GM12865 (cell line): Measurements from ENCODE around the gene ACR.

ENCODE experiments used
- DNase-seq: peaks from one replicate; pipeline ENCODE4 v3.0.0; 2010; ENCODE audit warnings: low read depth
- H3K4me3 ChIP-seq: 2 replicates; pipeline ENCODE4 v1.5.1; 2011; ENCODE audit warnings: mild to moderate bottlenecking, low read depth, low read length, control low read depth
- CTCF ChIP-seq: IDR thresholded peaks from 2 replicates; pipeline ENCODE4 v1.5.1; 2011; ENCODE audit warnings: low read length, control low read depth, low read depth, inconsistent platforms; ENCODE audit not compliant: insufficient read depth; ENCODE audit errors: missing control alignments

Gene ACR

GRCh38 chr22:50695421-50696250, 42.4 kb upstream of the ACR start:
- DNase-seq: no peak
- TF ChIP-seq CTCF: no peak
- H3K4me3 ChIP-seq: no peak overlapping the region

- no peak overlapping the region for H3K4me3 ChIP-seq
- no peak for TF ChIP-seq CTCF
- DNase-seq: no peak
Measured at GRCh38 chr22:50696251-50696798, 41.7 kb upstream of the ACR start.

- no peak overlapping the region for H3K4me3 ChIP-seq
- no peak for TF ChIP-seq CTCF
- DNase-seq: no peak
Measured at GRCh38 chr22:50696799-50697561, 41.0 kb upstream of the ACR start.

- no peak overlapping the region for H3K4me3 ChIP-seq
- DNase-seq: no peak
- no peak for TF ChIP-seq CTCF
Measured at GRCh38 chr22:50697667-50698506, 40.1 kb upstream of the ACR start.

- no peak for TF ChIP-seq CTCF
- no peak overlapping the region for H3K4me3 ChIP-seq
Measured at GRCh38 chr22:50698546-50698945, 39.5 kb upstream of the ACR start.

GRCh38 chr22:50699001-50699755, 38.8 kb upstream of the ACR start:
- DNase-seq: no peak
- no peak for TF ChIP-seq CTCF
- H3K4me3 ChIP-seq: no peak overlapping the region

More at GRCh38 chr22:50698546-50698945, 39.5 kb upstream of the ACR start:
- DNase-seq: no peak
